Neural crest cell (in vitro differentiated cells): ENCODE results near the gene ZNF527. TPM values are rescaled to one million over a fixed set of nuclear protein-coding genes. Genes with fewer than 3 reads are reported as not detected.

Experiments used
- DNase-seq: peaks from one replicate; pipeline ENCODE4 v3.0.0; 2021; ENCODE audit warnings: low read depth, mixed read lengths, low spot score
- H3K27ac Mint-ChIP-seq: one replicate; pipeline ENCODE4 v1.8.0; 2021; ENCODE audit warnings: mild to moderate bottlenecking, mixed read lengths; ENCODE audit not compliant: unreplicated experiment
- H3K27me3 Mint-ChIP-seq: 2 replicates; pipeline ENCODE4 v1.8.0; 2021; ENCODE audit warnings: low read depth, mild to moderate bottlenecking, mixed read lengths
- H3K36me3 Mint-ChIP-seq: 2 replicates; pipeline ENCODE4 v1.8.0; 2021; ENCODE audit warnings: low read depth, mild to moderate bottlenecking, mixed read lengths
- H3K4me1 Mint-ChIP-seq: 2 replicates; pipeline ENCODE4 v1.8.0; 2021; ENCODE audit warnings: mixed read lengths
- H3K4me3 Mint-ChIP-seq: one replicate; pipeline ENCODE4 v1.8.0; 2021; ENCODE audit warnings: mild to moderate bottlenecking, mixed read lengths
- H3K9me3 Mint-ChIP-seq: 2 replicates; pipeline ENCODE4 v1.8.0; 2021; ENCODE audit warnings: mixed read lengths
- total RNA-seq: library from RNA; stranded (reverse); gene quantifications from 2 replicates; pipeline ENCODE4 v1.2.1, GENCODE V29; 2021
- TF ChIP-seq, protein P1 (sequence below): fragments of 200-600 bp; sonication (generic); conservative IDR thresholded peaks from 2 replicates; pipeline ENCODE4 v1.5.0; 2021; ENCODE audit warnings: antibody characterized with exemption, mild to moderate bottlenecking

The ZNF527 gene
- total RNA-seq, 1 donor from 2014 or later, result 8.2 TPM

DNA sequence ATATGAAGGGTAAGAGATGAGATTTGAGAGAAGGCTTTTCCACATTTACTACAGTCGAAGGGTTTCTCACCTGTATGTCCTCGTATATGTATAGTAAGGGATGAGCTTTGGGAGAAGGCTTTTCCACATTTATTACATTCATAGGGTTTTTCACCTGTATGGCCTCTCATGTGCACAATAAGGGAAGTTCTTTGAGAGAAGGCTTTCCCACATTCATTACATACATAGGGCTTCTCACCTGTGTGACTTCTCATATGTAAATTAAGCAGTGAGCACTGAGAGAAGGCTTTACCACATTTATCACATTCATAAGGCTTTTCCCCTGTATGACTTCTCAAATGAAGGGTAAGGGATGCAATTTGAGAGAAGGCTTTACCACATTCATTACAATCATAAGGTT is 41.8 kb downstream of the ZNF527 start:
- no peak for DNase-seq
- Mint-ChIP-seq H3K9me3 (peaks cover 26% of the 10 kb centered on the region), H3K4me1 (no peaks in the 10 kb centered on the region), H3K4me3 (no peak overlapping the region), H3K27ac (no peak overlapping the region), H3K27me3 (no peaks in the 10 kb centered on the region), H3K36me3 (peaks cover 55% of the 10 kb centered on the region)
- TF ChIP-seq, protein P1, sequence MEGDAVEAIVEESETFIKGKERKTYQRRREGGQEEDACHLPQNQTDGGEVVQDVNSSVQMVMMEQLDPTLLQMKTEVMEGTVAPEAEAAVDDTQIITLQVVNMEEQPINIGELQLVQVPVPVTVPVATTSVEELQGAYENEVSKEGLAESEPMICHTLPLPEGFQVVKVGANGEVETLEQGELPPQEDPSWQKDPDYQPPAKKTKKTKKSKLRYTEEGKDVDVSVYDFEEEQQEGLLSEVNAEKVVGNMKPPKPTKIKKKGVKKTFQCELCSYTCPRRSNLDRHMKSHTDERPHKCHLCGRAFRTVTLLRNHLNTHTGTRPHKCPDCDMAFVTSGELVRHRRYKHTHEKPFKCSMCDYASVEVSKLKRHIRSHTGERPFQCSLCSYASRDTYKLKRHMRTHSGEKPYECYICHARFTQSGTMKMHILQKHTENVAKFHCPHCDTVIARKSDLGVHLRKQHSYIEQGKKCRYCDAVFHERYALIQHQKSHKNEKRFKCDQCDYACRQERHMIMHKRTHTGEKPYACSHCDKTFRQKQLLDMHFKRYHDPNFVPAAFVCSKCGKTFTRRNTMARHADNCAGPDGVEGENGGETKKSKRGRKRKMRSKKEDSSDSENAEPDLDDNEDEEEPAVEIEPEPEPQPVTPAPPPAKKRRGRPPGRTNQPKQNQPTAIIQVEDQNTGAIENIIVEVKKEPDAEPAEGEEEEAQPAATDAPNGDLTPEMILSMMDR, result no peak

DNA sequence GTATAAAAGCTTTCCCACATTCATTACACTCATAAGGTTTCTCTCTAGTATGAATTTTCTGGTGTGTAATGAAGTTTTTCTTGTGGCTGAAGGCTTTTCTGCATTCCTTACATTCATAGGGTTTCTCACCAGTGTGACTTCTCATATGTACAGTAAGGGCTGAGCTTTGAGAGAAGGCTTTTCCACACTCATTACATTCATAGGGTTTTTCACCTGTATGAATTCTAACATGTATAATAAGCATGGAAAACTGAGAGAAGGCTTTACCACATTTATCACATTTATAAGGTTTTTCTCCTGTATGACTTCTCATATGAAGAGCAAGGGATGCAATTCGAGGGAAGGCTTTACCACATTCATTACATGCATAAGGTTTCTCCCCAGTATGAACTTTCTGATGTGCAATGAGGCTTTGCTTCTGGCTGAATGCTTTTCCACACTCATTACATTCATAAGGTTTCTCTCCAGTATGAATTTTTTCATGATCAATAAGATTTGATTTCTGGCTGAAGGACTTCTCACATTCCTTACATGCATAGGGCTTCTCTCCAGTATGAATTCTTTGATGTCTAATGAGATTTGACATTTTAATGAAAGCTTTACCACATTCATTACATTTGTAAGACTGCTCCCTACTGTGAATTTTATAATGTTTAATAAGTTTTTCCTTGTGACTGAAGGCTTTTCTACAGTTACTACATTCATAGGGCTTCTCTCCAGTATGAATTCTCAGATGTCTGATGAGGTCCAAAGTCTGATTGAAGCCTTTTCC is 42.6 kb downstream of the ZNF527 start:
- H3K9me3 Mint-ChIP-seq, result peaks cover 27% of the 10 kb centered on the region
- H3K4me3 Mint-ChIP-seq, result no peak overlapping the region
- H3K27ac Mint-ChIP-seq, result no peak overlapping the region
- no peaks in the 10 kb centered on the region for H3K27me3 Mint-ChIP-seq
- H3K4me1 Mint-ChIP-seq, result no peaks in the 10 kb centered on the region
- TF ChIP-seq, protein P1, result no peak
- peaks cover 58% of the 10 kb centered on the region for H3K36me3 Mint-ChIP-seq
- no peak for DNase-seq

Other genes with a start within 250 kb of the ZNF527 start
- gene ZNF585A, start 198.4 kb upstream of the ZNF527 start, total RNA-seq, result 10.2 and 12.8 TPM in 2 replicates
- 6.6 and 8.1 TPM in 2 replicates for gene ZNF585B, start 160.6 kb upstream of the ZNF527 start, total RNA-seq
- 9.0 and 9.8 TPM in 2 replicates for gene ZNF383, start 152.9 kb upstream of the ZNF527 start, total RNA-seq
- gene ZNF569, start 96.3 kb downstream of the ZNF527 start, total RNA-seq, result 9.9 and 12.6 TPM in 2 replicates
- 7.7 and 8.4 TPM in 2 replicates for gene ZNF570, start 98.3 kb downstream of the ZNF527 start, total RNA-seq
- 17.7 and 18.1 TPM in 2 replicates for gene ZNF793, start 135.8 kb downstream of the ZNF527 start, total RNA-seq
- 5.3 and 6.2 TPM in 2 replicates for gene ZNF571, start 223.7 kb downstream of the ZNF527 start, total RNA-seq
- 1.0 and 1.3 TPM in 2 replicates for gene ZNF540, start 223.8 kb downstream of the ZNF527 start, total RNA-seq